GM12878 (cell line): ENCODE measurements around the gene POLR1G. TPM values are rescaled to one million over a fixed set of nuclear protein-coding genes. Genes with fewer than 3 reads are reported as not detected.

ENCODE experiments used
- ATAC-seq: fragments of 200-7000 bp; cut with Tn5 transposase; 3 replicates; pipeline ENCODE4 v1.9.1; 2020; ENCODE audit warnings: mild to moderate bottlenecking, moderate library complexity
- BruUV-seq: library from RNA; stranded (reverse); fragments of 400-500 nt; replicated peaks from 2 replicates; lab custom pipeline; 2021; lab: Mats Ljungman, UMichigan
- CTCF ChIA-PET: fragments of 300-600 bp; sonication (Branson Sonifier 250); formaldehyde crosslinking; extraction: SDS; loops from one replicate; lab custom pipeline; 2021; ENCODE audit warnings: inconsistent platforms; lab: Yijun Ruan, JAX
- POLR2A ChIA-PET: fragments of 350-600 bp; formaldehyde crosslinking; extraction: SDS; loops from one replicate; lab custom pipeline; 2021; ENCODE audit warnings: inconsistent platforms; lab: Charles Lee
- RAD21 ChIA-PET: fragments of 300-600 bp; sonication (Branson Sonifier 250); formaldehyde crosslinking; loops from one replicate; lab custom pipeline; 2023; ENCODE audit warnings: antibody characterized with exemption; ENCODE audit not compliant: unreplicated experiment; lab: Charles Lee
- SMC1A ChIA-PET: fragments of 300-600 bp; sonication (Branson Sonifier 250); formaldehyde crosslinking; loops from one replicate; lab custom pipeline; 2023; ENCODE audit not compliant: unreplicated experiment, uncharacterized antibody; lab: Charles Lee
- DNase-seq: peaks from one replicate; pipeline ENCODE4 v3.0.0-alpha.2; 2011; ENCODE audit warnings: low read depth, low spot score
- FAIRE-seq: peaks from 3 replicates; lab custom pipeline; 2011; peaks lifted over from hg19 to GRCh38; lab: Jason Lieb, UNC
- H2AFZ ChIP-seq: 2 replicates; pipeline ENCODE4 v1.6.0; 2011; ENCODE audit warnings: low read depth, low read length, control low read depth; ENCODE audit not compliant: control insufficient read depth
- H3K27ac ChIP-seq: 2 replicates; pipeline ENCODE4 v1.5.1; 2011; ENCODE audit warnings: control low read depth; ENCODE audit not compliant: control insufficient read depth, insufficient read depth
- H3K27me3 ChIP-seq, 2 experiments: replicated peaks in 1 of 2; 2 replicates each; pipeline versions ENCODE4 v1.6.0 to v1.6.1; 2011; ENCODE audit warnings: low read length in 1 of 2; ENCODE audit not compliant: control insufficient read depth in 2 of 2, insufficient read depth in 2 of 2
- H3K36me3 ChIP-seq, 2 experiments: 2 replicates each; pipeline ENCODE4 v1.5.1; 2011; ENCODE audit warnings: low read length in 1 of 2; ENCODE audit not compliant: control insufficient read depth in 2 of 2, insufficient read depth in 2 of 2
- H3K4me1 ChIP-seq: 2 replicates; pipeline ENCODE4 v1.6.1; 2011; ENCODE audit warnings: mild to moderate bottlenecking, low read length, moderate library complexity, mixed read lengths; ENCODE audit not compliant: control insufficient read depth, insufficient read depth
- H3K4me2 ChIP-seq: 2 replicates; pipeline ENCODE4 v1.6.0; 2011; ENCODE audit warnings: control low read depth; ENCODE audit not compliant: control insufficient read depth, insufficient read depth
- H3K4me3 ChIP-seq: fragments of 200-600 bp; sonication (generic); 2 replicates; pipeline ENCODE4 v1.5.1; 2016
- H3K79me2 ChIP-seq: 2 replicates; pipeline ENCODE4 v1.6.0; 2011; ENCODE audit warnings: low read length; ENCODE audit not compliant: control insufficient read depth, insufficient read depth
- H3K9ac ChIP-seq: 2 replicates; pipeline ENCODE4 v1.8.0; 2011; ENCODE audit warnings: low read length, control low read depth, mixed read lengths; ENCODE audit not compliant: control insufficient read depth, insufficient read depth
- H3K9me3 ChIP-seq: replicated peaks from 3 replicates; pipeline ENCODE4 v1.5.1; 2011; ENCODE audit warnings: mild to moderate bottlenecking, low read length; ENCODE audit not compliant: control insufficient read depth, insufficient read depth
- H4K20me1 ChIP-seq: 2 replicates; pipeline ENCODE4 v1.6.0; 2011; ENCODE audit not compliant: control insufficient read depth, insufficient read depth
- ATF7 ChIP-seq: fragments of 450-650 bp; IDR thresholded peaks from 2 replicates; pipeline ENCODE4 v1.6.1; 2016; ENCODE audit warnings: low read depth, mild to moderate bottlenecking
- NR2C1 ChIP-seq: fragments of 450-650 bp; IDR thresholded peaks from 2 replicates; pipeline ENCODE4 v1.6.1; 2017; ENCODE audit warnings: antibody characterized with exemption, mild to moderate bottlenecking, moderate library complexity
- SP1 ChIP-seq: IDR thresholded peaks from one replicate; pipeline ENCODE4 v1.6.1; 2011; ENCODE audit warnings: low read depth, low read length
- STAT1 ChIP-seq: fragments of 450-650 bp; conservative IDR thresholded peaks from 2 replicates; pipeline ENCODE4 v1.6.1; 2014; ENCODE audit warnings: antibody characterized with exemption, mild to moderate bottlenecking
- YBX1 ChIP-seq: fragments of 450-650 bp; IDR thresholded peaks from 2 replicates; pipeline ENCODE4 v1.6.1; 2016; ENCODE audit warnings: antibody characterized with exemption
- WGBS: methylation state at CpG from one replicate; pipeline ENCODE4 v1.1.6; 2016; ENCODE audit warnings: low lambda C conversion rate; ENCODE audit not compliant: insufficient replicate concordance, insufficient coverage; ENCODE audit errors: missing lambda C conversion rate; 5-methylcytosine and 5-hydroxymethylcytosine counted together
- in situ Hi-C: fragments of 300-500 bp; cut with MboI; formaldehyde crosslinking; loops from 9 replicates; pipeline ENCODE4 v1.14.3; 2018; ENCODE audit warnings: mixed read lengths
- intact Hi-C: fragments of 100-400 bp; cut with micrococcal nuclease; formaldehyde crosslinking; loops from one replicate; pipeline ENCODE4 v1.14.2; 2022; ENCODE audit not compliant: unreplicated experiment
- polyA plus RNA-seq, 11 experiments: library from polyadenylated mRNA; depleted of rRNA in 4 of 11; unstranded in 6 of 11; stranded (reverse) in 5 of 11; fragments of >200 nt; fragmentation: Nextera tagmentation in 4 of 11; fragmentation: Illumina TruSeq in 1 of 11; extraction: Ambion mirVana in 4 of 11; extraction: Trizol in 1 of 11; gene quantifications; 1 replicate in 1 of 11; 2 replicates in 10 of 11; pipeline versions ENCODE4 v1.2.1 to v1.2.3, GENCODE V29; 2011 to 2016; ENCODE audit warnings: inconsistent platforms in 2 of 11, missing spikeins in 2 of 11, low read depth in 1 of 11
- total RNA-seq, 4 experiments: library from RNA; depleted of rRNA in 3 of 4; stranded (reverse); fragments of >200 nt in 3 of 4; fragmentation: Illumina TruSeq in 1 of 4; extraction: Trizol in 1 of 4; gene quantifications; 2 replicates each; pipeline versions ENCODE4 v1.2.1 to v1.2.3, GENCODE V29; 2013 to 2021
- TF ChIP-seq, protein P1 (sequence below): fragments of 450-650 bp; formaldehyde crosslinking; IDR thresholded peaks from 2 replicates; pipeline ENCODE4 v1.5.0; 2022; ENCODE audit warnings: mild to moderate bottlenecking, missing genetic modification characterization
- TF ChIP-seq, protein P2 (sequence below): IDR thresholded peaks from 2 replicates; pipeline ENCODE4 v1.6.1; 2011; ENCODE audit warnings: low read depth, low read length, improper control_type of control experiment, borderline replicate concordance

Gene POLR1G
- total and polyA plus RNA-seq, 10 of the 15 experiments (the other 5 are each of a cell fraction or from before 2014, with no cell fraction given): 2.0 to 30.9 (median 20.5) TPM

GRCh38 chr19:45448425-45448756, 41.9 kb downstream of the POLR1G start:
- H3K4me3 ChIP-seq: no peak overlapping the region
- ChIA-PET RAD21 (interaction anchor here (0.9 to 4.2 kb wide), 4 partner anchors 9 to 30 kb away, joined by 3 to 25 read pairs (median 6); no protein-coding TSS in a partner anchor), SMC1A (interaction anchor here (1.3 to 6.0 kb wide), 2 partner anchors 19 to 30 kb away, joined by 7 to 52 read pairs; partner anchors contain the start of gene FOSB), POLR2A (interaction anchor here (1.4 kb wide), 1 partner anchor 19 kb away, joined by 3 read pairs; no protein-coding TSS in a partner anchor), CTCF (interaction anchor here (1.8 to 6.4 kb wide), 6 partner anchors 9 to 46 kb away, joined by 4 to 176 read pairs (median 12); partner anchors contain the start of gene FOSB)
- no peak overlapping the region for H3K9ac ChIP-seq
- no peak overlapping the region for H2AFZ ChIP-seq
- TF ChIP-seq, protein P1, sequence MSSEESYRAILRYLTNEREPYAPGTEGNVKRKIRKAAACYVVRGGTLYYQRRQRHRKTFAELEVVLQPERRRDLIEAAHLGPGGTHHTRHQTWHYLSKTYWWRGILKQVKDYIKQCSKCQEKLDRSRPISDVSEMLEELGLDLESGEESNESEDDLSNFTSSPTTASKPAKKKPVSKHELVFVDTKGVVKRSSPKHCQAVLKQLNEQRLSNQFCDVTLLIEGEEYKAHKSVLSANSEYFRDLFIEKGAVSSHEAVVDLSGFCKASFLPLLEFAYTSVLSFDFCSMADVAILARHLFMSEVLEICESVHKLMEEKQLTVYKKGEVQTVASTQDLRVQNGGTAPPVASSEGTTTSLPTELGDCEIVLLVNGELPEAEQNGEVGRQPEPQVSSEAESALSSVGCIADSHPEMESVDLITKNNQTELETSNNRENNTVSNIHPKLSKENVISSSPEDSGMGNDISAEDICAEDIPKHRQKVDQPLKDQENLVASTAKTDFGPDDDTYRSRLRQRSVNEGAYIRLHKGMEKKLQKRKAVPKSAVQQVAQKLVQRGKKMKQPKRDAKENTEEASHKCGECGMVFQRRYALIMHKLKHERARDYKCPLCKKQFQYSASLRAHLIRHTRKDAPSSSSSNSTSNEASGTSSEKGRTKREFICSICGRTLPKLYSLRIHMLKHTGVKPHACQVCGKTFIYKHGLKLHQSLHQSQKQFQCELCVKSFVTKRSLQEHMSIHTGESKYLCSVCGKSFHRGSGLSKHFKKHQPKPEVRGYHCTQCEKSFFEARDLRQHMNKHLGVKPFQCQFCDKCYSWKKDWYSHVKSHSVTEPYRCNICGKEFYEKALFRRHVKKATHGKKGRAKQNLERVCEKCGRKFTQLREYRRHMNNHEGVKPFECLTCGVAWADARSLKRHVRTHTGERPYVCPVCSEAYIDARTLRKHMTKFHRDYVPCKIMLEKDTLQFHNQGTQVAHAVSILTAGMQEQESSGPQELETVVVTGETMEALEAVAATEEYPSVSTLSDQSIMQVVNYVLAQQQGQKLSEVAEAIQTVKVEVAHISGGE: no peak
- TF ChIP-seq STAT1: no peak
- no peak for TF ChIP-seq YBX1
- TF ChIP-seq SP1: no peak
- no peak for TF ChIP-seq NR2C1
- TF ChIP-seq, protein P2, sequence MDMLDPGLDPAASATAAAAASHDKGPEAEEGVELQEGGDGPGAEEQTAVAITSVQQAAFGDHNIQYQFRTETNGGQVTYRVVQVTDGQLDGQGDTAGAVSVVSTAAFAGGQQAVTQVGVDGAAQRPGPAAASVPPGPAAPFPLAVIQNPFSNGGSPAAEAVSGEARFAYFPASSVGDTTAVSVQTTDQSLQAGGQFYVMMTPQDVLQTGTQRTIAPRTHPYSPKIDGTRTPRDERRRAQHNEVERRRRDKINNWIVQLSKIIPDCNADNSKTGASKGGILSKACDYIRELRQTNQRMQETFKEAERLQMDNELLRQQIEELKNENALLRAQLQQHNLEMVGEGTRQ: no peak
- no peak for TF ChIP-seq ATF7
- H3K4me2 ChIP-seq: no peak overlapping the region
- no peak overlapping the region for H3K27ac ChIP-seq
- intact Hi-C loops: no loop called here
- no peaks in the 10 kb centered on the region for H3K36me3 ChIP-seq
- 76% methylated on average over 3 of the region's 3 CpGs for WGBS
- no peaks in the 10 kb centered on the region for H4K20me1 ChIP-seq
- no peak for ATAC-seq
- BruUV-seq: no TSS peak
- H3K9me3 ChIP-seq: no peaks in the 10 kb centered on the region
- no peak for FAIRE-seq
- peaks cover 27% of the 10 kb centered on the region for H3K4me1 ChIP-seq
- no peak for DNase-seq
- in situ Hi-C loops: no loop called here
- no peaks in the 10 kb centered on the region for H3K27me3 ChIP-seq
- H3K79me2 ChIP-seq: peaks cover 3% of the 10 kb centered on the region; the same call in 1 of the 2 replicates
